Stimulated activated CD4-positive, alpha-beta T cell treated with anti-CD3 and anti-CD28 coated beads, TNF-alpha, amount 100 ng/mL, for 24 hours (primary cell): ENCODE results near the gene ZNF616.
"Not testable (repeated sequence)": the region's sequence is repeated elsewhere in the genome, so short reads cannot be mapped to it uniquely, and the experiment has no call there.

ENCODE experiments used
- DNase-seq, 3 experiments: peaks; one replicate each; pipeline ENCODE4 v3.0.0-alpha.2; 2020; ENCODE audit warnings: low read depth in 3 of 3

ZNF616 gene

GRCh38 chr19:52110780-52111179 is 29.0 kb downstream of the ZNF616 start:
- DNase-seq = no peak

GRCh38 chr19:52102782-52103181 is 37.0 kb downstream of the ZNF616 start:
- DNase-seq = no peak

GRCh38 chr19:52101866-52102562 is 37.7 kb downstream of the ZNF616 start:
- no peak for DNase-seq

- no peak for DNase-seq
These were observed 40.1 kb downstream of the ZNF616 start for GRCh38 chr19:52099497-52100138.

GRCh38 chr19:52096416-52096815 is 43.3 kb downstream of the ZNF616 start:
- not testable (repeated sequence) for DNase-seq

- peak; percentile 70 to 87 (median 72) for DNase-seq
These were observed 44.3 kb downstream of the ZNF616 start, which contains the start of gene ZNF841 for GRCh38 chr19:52095172-52096014. ZNF841 (minus strand) TSS chr19:52095765; CDS start chr19:52084801, 10,964 bp downstream.

GRCh38 chr19:52094526-52095130 is 45.1 kb downstream of the ZNF616 start:
- DNase-seq = no peak

GRCh38 chr19:52086481-52086880 is 53.3 kb downstream of the ZNF616 start:
- no peak for DNase-seq

- DNase-seq = no peak
These were observed 69.2 kb downstream of the ZNF616 start for GRCh38 chr19:52070496-52070895.

- no peak for DNase-seq
These were observed 70.1 kb downstream of the ZNF616 start for GRCh38 chr19:52069653-52070052.

- DNase-seq = no peak
These were observed 73.4 kb downstream of the ZNF616 start for GRCh38 chr19:52066258-52066863.

- DNase-seq = no peak
These were observed 74.3 kb downstream of the ZNF616 start for GRCh38 chr19:52065399-52065798.
